GM13976 (cell line): Measurements from ENCODE around the gene CFAP57.
A peak's percentile ranks its signal among the peaks of the same experiment; 100 is the strongest.

Source experiments
- DNase-seq: peaks from one replicate; pipeline ENCODE4 v3.0.0; 2012; ENCODE audit warnings: low spot score
- CTCF ChIP-seq: IDR thresholded peaks from 2 replicates; pipeline ENCODE4 v1.5.1; 2012; ENCODE audit warnings: borderline replicate concordance, mild to moderate bottlenecking; ENCODE audit not compliant: insufficient read depth; ENCODE audit errors: extremely low read depth, missing control alignments, control extremely low read depth
- in situ Hi-C: fragments of 300-500 bp; cut with MboI; formaldehyde crosslinking; loops from one replicate; pipeline ENCODE4 v1.12.0; 2022; ENCODE audit warnings: low sequenced_read_pairs, mixed read lengths, inconsistent platforms; ENCODE audit not compliant: unreplicated experiment

Gene CFAP57

GRCh38 chr1:43171312-43171875, 736 bp upstream of the CFAP57 start:
- in situ Hi-C loops, result no loop called here
- TF ChIP-seq CTCF, result no peak
- DNase-seq, result peak; percentile 18

- in situ Hi-C loops, result no loop called here
- DNase-seq, result peak; percentile 94
- no peak for TF ChIP-seq CTCF
These were observed 420 bp downstream of the CFAP57 start for GRCh38 chr1:43172527-43172972.

- in situ Hi-C loops, result no loop called here
- TF ChIP-seq CTCF, result no peak
- DNase-seq, result no peak
These were observed 2.7 kb downstream of the CFAP57 start for GRCh38 chr1:43174873-43175272.

GRCh38 chr1:43177691-43178090, 5.6 kb downstream of the CFAP57 start:
- no peak for DNase-seq
- in situ Hi-C loops, result no loop called here
- no peak for TF ChIP-seq CTCF

- DNase-seq, result no peak
- in situ Hi-C loops, result no loop called here
- no peak for TF ChIP-seq CTCF
These were observed 12.3 kb downstream of the CFAP57 start for GRCh38 chr1:43184388-43184787.

DNA sequence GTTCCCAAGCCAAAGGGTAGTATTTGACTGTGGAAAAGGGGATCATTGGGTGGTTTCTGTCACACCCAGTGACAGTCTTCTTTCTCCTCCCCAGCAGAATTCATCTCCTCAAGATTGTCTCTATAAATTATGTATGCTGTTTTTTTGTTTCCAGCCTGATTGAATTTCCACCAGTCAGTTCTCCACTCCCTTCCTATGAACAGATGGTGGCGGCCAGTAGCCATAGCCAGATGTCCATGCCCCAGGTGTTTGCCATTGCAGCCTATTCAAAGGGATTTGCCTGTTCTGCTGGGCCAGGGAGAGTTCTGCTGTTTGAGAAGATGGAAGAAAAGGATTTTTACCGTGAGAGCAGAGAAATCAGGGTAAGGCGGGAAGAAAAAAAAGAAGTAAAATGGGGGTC, 12.9 kb downstream of the CFAP57 start:
- DNase-seq, result no peak
- no peak for TF ChIP-seq CTCF
- in situ Hi-C loops, result no loop called here
